Measurements from ENCODE around the gene ZNF366.

Gene ZNF366

GRCh38 chr5:72441094-72441723 is 66.0 kb downstream of the ZNF366 start:
- no peak for DNase-seq (ENCODE audit: low read depth in 2 of 2)

- DNase-seq (ENCODE audit: low read depth in 2 of 2), result no peak
These were observed 67.0 kb downstream of the ZNF366 start for GRCh38 chr5:72440207-72440638.

GRCh38 chr5:72439192-72439591 is 68.0 kb downstream of the ZNF366 start:
- DNase-seq (ENCODE audit: low read depth in 2 of 2), result no peak

- DNase-seq (ENCODE audit: low read depth in 2 of 2), result no peak
These were observed 69.1 kb downstream of the ZNF366 start for GRCh38 chr5:72438141-72438540.

GRCh38 chr5:72436796-72437471 is 70.3 kb downstream of the ZNF366 start:
- DNase-seq (ENCODE audit: low read depth in 2 of 2), result peak in 1 of 2 experiments; percentile 50

- no peak for DNase-seq (ENCODE audit: low read depth in 2 of 2)
These were observed 72.3 kb downstream of the ZNF366 start for GRCh38 chr5:72434781-72435437.

DNA sequence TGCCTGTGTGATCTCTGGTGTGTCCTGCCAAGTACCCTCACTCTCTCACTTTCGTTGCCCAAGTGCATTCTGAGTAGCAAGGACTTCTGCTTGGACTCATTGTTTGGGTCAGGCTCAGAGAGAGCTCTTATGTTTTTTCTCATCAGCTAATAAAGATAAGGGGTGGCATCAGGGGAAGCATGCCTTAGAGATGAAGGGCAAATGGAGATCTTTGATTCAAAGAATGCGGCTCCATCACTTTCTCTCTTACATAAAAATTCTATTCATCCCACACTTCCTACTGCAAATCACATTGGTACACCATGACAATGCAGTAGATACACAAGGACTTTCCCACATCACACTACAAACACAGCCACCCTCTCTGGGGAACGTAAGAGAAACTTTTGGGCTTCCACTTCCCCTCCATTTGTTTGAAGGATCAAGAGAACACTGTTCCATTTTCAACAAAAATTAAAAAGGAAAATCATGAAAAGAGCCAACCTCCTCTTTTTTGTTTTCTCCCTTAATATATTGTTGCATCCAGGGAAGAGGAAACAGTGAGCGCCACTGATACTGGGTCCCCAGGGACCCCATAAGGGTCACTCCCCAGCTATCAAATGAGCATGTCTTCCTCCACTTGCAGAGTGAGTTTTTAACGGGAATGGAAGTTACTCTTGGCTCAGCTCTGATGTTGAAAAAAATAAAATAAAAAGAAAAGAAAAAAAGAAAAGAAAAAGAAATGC is 73.0 kb downstream of the ZNF366 start:
- no peak for DNase-seq (ENCODE audit: low read depth in 2 of 2)

GRCh38 chr5:72433522-72433921 is 73.7 kb downstream of the ZNF366 start:
- DNase-seq (ENCODE audit: low read depth in 2 of 2), result no peak

GRCh38 chr5:72428669-72429068 is 78.5 kb downstream of the ZNF366 start:
- no peak for DNase-seq (ENCODE audit: low read depth in 2 of 2)

- no peak for DNase-seq (ENCODE audit: low read depth in 2 of 2)
These were observed 79.4 kb downstream of the ZNF366 start for GRCh38 chr5:72427488-72428437.

DNA sequence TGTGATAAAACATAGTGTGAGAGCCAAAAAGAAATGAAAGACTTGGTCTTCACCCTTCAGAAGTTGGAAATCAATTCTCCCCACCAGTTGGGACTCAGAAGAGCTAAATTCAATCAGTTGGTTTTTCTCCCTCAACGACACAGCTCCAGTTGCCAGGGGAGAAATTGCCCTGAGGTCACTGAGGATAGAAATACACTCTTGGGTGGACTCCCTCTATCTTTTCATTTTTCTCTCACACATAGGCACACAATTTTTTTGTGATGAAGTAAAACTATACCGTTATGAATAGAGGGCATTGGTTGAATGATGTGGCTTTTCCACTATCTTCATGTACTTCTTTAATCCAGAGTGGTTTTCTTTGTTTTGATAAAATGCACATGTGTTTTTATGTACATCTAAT is 80.2 kb downstream of the ZNF366 start:
- no peak for DNase-seq (ENCODE audit: low read depth in 2 of 2)

GRCh38 chr5:72426019-72426418 is 81.2 kb downstream of the ZNF366 start:
- DNase-seq (ENCODE audit: low read depth in 2 of 2), result no peak

DNA sequence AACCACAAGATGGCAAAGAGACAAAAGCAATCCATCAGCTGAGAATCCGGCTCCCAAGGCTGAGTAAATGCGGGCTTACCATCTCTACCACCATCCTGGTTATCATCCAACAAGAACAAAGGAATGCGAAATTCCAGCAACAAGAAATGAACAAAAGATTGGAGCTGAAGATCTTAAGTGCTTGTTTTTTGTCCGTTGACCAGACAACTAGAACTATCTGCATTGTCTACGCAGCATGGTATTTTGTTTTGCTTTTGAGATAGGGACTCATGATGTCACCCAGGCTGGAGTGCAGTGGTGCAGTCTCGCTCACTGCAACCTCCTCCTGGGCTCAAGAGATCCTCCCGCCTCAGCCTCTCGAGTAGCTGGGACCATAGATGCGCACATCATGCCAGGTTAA is 88.9 kb downstream of the ZNF366 start:
- no peak for DNase-seq (ENCODE audit: low read depth in 2 of 2)

DNA sequence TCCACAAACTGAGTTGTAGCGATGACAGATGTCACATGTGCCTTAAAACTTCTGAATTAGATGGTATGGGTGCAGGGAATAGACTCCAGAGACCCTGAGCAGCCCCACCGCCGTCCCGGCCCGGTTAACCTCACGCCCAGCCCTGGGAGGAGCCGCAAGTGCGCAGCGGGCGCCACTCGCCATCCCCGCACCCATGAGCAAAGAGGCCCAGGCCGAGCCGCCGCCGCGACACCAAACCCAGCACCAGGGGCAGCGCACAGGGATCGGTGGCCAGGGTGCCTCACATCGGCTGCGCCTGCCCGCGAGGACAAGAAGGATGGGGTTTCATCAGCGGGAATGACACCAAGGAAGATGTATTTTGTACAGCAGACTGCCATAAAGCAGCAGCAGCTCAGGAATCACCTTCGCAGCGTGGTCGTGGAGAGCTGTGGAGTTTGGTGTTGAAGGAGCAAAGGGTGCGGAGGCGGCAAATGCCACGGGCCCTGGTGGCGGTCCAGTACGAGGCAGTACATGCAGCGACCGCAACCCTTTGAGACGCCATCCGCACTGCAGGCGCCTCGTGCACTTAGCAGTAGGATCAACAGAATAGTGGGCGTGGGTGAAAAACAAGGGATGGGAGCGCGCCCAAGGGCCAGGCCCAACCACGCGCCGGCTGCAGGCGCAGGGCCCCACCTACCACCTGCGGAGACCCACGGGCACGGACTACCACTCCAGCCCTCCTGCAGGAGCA is 89.7 kb downstream of the ZNF366 start:
- DNase-seq (ENCODE audit: low read depth in 2 of 2), result no peak

DNA sequence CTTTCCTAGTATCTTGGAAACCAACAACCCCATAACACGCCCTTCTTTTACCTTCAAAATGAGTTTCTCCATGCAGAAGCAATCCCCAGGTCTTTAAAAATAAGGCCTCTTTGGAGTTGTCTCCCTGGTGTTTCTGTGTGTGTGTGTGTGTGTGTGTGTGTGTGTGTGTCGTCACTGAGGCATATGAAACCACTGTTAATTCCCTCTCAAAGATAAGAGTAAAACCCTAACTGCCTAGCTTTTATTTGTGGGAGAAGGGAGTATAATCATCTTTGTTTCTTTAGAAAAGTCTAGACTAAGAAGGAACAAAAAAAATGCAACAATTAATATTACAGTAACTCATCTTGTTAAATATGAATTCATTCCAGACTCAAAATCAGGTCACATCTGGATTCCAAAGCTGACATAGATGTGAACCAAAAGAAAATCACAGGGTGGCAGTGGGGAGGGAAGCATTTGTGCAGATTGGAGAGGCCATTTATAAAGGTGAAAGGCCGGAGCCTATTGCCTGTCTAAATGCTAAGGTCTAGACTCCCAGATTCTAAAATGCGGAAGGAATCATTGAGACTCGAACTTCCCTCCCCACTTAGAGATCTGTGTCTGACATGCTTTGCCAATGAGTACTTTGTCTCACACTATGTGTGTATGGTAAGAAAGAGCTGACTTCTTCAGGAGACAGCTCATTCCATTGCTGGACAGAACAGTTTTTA is 91.4 kb downstream of the ZNF366 start:
- no peak for DNase-seq (ENCODE audit: low read depth in 2 of 2)

GRCh38 chr5:72412283-72413055 is 94.7 kb downstream of the ZNF366 start:
- peak; percentile 53 to 56 for DNase-seq (ENCODE audit: low read depth in 2 of 2)

DNA sequence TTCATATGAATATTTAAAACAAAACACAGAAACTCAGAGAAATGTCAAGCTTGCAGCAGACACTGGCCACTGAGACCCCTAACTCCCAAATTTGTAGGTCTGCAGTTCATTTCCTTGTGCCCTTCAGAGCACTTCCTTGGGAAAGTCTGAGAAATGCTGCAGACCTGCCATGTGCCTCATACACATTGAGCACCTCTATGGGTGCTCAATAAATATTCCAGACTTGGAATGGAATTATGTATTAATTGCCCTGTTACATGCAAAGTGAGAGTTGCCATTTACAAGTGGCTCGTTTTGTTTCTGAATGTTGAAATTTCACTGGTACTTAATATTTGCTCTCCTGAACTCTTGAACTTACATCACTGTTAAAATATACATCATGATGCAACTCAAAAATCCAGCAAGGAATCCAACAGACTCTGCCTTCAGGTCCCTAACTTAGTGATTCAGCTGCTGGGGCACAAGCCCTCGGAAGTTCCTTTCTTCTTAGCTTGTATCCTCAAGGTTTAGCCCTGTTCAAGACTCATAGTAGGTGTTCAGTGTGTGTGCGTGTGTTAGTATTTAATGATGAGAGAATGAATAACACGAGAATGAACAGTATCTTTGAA is 96.4 kb downstream of the ZNF366 start:
- no peak for DNase-seq (ENCODE audit: low read depth in 2 of 2)

- DNase-seq (ENCODE audit: low read depth in 2 of 2), result no peak
These were observed 98.6 kb downstream of the ZNF366 start for GRCh38 chr5:72408603-72409002.

DNA sequence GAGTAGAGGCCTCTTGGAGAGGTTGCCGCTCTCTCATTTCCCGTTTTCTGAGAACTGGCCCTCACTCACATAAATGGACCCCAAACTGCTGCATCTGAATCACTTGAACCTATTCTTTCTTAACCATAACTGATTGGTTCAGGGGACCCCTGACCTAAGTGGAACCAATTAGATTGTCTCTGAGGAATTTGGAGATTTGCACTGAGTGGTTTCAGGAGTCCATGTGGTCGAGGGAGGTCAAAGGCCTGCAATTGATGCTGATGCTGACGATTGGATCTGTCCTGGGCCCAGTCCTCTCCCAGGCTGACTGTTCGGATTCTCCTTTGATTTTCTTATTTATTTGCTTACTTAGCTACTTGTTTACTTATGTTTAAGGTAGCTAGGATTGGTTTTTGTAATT is 99.1 kb downstream of the ZNF366 start:
- no peak for DNase-seq (ENCODE audit: low read depth in 2 of 2)

Measured in fibroblast of skin of left biceps (primary cell).